ENCODE data around the gene CIB1.

CIB1 gene

DNA sequence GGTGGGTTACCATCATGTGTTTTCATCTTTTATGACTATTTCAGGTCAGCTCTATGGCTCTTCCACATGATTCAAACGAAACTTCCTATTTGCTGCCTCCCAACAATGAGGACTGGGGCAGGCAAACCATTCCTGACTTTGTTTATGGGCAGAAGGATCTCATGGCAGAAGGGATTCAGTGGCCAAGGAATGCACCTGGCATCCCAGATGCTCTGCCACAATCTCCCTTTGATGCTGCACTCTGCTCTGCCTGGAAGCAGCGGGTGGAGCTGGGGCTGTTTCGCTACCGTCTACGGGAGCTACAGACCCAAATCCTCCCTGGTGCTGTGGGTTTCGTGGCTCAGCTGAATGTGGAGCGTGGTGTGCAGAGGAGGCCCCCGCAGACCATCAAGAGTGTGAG, 7.1 kb upstream of the CIB1 start:
- DNase-seq (ENCODE audit: low spot score), result no peak

DNA sequence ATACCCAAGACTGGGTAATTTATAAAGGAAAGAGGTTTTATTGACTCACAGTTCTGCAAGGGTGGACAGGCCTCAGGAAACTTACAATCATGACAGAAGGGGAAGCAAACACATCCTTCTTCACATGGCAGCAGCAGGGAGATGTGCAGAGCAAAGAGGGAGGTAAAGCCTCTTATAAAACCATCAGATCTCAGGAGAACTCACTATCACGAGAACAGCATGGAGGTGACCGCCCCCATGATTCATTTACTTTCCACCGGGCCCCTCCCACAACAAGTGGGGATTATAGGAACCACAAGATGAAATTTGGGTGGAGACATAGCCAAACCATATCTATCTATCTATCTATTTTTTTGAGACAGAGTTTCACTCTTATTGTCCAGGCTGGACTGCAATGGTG, 5.6 kb upstream of the CIB1 start:
- no peak for DNase-seq (ENCODE audit: low spot score)

DNA sequence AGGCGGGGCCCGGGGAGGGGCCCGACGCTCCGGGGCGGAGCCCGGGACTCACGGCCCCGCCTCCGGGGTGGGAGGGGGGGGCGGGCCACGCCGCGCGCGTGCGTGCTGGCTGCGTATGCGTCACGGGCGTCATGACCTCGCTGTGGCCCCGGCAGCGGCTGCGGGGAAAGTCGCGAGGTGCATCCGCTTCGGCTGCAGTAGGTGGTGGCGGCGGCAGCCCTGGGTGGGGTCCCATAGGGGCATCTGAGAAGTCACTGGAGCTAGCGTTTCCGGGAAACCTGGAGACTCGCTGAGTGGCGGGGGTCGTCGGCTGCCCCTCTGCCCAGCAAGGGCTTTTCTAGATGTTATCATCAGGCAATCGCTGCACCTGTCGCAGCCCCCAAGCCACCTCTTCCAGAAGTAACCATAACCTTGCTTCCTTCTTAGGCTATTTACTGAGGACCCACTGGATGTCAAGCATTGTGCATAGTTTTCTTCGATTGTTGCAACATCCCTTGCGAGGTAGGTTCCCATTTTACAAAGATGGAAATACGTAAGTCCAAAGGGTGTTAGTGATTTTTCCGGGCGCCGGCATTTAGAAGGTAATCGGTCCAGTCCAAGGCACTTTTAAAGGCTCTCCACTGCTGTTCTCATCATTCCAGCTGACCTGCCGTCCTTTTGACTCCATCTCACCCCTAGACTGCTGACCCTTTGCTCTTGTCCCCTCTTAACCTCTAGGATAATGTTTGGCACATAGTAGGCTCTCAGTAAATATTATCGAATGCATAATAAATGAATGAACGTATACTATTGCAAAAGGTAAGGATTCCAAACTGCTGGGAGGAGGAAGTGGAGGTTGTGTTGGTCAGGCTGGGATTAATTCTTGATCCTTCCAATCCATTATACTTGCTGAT, 601 bp upstream of the CIB1 start, which contains the start of gene GDPGP1:
Gene GDPGP1 (plus strand): TSS at position 114 of the 893 bp plus-strand sequence. CDS start 6,700 bp downstream, outside the sequence.
- DNase-seq (ENCODE audit: low spot score), result no peak

DNA sequence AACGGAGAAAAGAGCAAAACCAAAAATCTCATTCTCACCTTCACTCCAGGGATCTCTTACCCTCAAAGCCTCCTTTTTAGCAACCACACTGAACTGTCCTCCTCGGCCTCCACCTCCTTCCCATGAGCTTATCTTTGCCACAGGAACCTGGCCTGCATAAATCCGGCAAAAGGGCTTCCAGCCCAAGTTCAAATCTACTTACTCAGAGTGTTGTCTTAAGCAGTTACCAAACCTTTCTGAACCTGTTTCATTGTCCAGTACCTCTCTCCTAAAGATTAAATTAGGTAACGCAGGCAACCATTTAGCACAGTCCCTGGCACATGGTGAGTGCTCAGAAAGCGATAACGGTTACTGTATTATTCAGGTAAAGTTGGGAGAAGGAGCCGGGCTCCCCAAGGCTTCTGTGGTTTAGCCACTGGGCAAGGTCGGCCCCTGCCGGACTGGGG, 777 bp downstream of the CIB1 start:
- no peak for DNase-seq (ENCODE audit: low spot score)

DNA sequence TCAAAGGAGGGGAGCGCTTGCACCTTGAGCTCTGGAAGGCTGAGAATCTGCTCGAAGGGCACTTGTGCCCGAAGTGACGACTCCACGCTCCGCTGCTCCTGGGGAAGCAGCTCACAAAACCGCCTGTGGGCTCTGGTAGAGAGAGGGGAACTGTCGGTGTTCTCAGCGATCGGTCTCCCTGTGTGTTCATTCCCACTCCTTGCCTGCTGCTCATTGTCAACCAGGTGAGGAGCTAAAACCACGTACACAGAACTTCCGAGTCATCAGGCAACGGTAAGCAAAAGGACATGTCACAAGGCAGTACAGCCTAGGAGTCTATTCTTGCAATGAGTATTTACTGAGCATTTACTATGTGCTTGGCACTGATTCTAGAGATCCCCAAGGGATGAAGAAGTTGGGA, 1.5 kb downstream of the CIB1 start:
- DNase-seq (ENCODE audit: low spot score), result no peak

DNA sequence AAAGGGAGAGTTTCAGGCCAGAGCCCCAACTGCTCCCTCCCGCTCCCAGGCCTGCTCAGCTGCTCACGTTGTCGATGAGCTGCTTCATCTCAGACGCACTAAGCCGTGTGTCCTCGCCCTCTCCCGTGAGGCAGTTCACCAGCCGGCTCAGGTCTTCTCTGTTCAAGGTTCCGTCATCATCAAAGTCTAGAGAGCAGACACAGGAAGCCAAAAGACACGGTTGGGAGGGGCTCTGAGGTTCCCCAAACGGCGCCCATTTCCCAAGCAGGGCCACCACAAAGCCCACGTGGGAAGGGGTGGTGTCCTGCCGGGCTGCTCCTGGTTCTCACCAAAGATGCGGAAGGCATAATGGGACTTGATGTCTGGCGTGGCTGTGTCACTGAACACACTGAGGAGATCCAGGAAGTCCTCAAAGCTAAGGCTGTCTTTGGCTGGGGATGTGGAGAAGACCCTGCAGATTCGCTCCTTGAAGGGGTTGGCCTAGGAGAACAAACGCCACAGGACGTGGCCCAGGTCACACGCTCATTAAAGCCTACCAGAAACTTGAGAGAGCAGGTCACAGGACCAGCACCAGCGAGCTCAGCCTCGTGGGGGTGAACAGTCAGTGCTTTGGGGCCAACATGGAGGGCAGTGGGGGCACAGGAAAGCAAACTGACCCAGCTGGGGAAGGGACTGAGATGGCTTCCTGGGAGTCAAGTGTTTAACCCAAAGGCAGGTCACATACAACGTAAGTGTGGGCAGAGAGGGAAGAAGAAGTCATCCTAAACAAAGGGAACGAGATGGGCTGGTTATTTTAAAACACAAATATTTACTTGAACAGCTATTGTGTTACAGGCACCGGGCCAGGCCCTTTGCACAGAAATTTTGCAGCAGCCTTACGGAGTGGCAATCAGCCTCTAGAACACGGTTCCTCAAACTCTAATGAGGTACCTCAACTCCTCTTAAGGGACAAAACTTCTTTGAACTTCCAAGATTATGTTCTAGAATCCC, 2.4 kb downstream of the CIB1 start:
- no peak for DNase-seq (ENCODE audit: low spot score)

DNA sequence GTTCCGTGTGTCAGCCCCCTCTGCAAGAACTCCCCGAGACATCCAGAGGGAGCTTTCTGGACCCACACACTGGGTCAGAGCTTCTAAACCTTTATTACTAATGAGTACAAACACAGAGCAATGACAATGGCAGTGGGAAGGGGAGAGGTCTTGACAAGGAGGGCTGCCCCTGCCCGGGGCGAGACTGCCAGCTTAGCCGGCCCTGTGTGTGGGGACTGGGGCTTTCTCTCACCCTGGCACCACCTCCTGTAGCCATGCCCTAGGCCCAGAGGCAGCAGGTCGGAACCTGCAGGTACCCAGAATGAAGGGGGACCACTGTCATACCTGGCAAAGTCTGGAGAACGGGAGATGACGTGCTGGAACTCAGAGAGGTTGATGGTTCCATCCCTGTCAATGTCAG, 3.1 kb downstream of the CIB1 start:
- no peak for DNase-seq (ENCODE audit: low spot score)

DNA sequence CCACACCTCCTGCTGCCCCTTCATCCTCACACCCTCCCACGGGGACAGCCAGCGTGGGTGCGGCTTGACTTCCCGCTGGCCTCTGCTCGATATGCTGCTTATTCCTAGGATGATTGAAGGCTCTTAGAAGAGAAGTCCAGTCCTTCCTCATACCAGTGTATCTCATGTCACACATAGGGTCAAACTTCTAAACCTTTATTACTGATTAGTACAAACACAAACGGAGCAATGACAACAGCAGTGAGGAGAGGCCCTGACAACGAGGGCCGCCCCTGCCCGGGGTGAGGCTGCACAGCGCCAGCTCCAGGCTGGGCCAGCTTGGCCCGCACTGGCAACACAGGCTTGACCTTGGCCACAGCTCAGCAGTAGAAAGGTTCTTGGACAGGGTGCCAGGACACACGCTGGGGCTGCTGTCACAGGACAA, 3.7 kb downstream of the CIB1 start:
- DNase-seq (ENCODE audit: low spot score), result no peak

DNA sequence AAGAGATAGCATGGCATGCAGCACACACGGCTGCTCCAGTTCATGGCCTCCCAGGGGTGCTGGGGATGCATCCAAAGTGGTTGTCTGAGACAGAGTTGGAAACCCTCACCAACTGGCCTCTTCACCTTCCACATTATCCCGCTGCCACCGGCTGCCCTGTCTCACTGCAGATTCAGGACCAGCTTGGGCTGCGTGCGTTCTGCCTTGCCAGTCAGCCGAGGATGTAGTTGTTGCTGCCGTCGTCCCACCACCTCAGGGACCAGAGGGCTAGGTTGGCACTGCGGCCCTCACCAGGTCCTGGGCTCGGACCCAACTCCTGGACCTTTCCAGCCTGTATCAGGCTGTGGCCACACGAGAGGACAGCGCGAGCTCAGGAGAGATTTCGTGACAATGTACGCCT, 4.8 kb downstream of the CIB1 start:
- no peak for DNase-seq (ENCODE audit: low spot score)

DNA sequence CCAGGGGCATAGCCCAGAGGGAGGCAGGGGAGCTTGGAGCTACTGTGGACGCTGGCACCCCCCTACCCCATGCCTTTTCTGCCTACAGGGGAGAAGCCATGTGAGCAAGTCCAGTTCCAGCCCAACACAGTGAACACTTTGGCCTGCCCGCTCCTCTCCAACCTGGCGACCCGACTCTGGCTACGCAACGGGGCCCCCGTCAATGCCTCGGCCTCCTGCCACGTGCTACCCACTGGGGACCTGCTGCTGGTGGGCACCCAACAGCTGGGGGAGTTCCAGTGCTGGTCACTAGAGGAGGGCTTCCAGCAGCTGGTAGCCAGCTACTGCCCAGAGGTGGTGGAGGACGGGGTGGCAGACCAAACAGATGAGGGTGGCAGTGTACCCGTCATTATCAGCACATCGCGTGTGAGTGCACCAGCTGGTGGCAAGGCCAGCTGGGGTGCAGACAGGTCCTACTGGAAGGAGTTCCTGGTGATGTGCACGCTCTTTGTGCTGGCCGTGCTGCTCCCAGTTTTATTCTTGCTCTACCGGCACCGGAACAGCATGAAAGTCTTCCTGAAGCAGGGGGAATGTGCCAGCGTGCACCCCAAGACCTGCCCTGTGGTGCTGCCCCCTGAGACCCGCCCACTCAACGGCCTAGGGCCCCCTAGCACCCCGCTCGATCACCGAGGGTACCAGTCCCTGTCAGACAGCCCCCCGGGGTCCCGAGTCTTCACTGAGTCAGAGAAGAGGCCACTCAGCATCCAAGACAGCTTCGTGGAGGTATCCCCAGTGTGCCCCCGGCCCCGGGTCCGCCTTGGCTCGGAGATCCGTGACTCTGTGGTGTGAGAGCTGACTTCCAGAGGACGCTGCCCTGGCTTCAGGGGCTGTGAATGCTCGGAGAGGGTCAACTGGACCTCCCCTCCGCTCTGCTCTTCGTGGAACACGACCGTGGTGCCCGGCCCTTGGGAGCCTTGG, 5.6 kb downstream of the CIB1 start:
- DNase-seq (ENCODE audit: low spot score), result no peak

DNA sequence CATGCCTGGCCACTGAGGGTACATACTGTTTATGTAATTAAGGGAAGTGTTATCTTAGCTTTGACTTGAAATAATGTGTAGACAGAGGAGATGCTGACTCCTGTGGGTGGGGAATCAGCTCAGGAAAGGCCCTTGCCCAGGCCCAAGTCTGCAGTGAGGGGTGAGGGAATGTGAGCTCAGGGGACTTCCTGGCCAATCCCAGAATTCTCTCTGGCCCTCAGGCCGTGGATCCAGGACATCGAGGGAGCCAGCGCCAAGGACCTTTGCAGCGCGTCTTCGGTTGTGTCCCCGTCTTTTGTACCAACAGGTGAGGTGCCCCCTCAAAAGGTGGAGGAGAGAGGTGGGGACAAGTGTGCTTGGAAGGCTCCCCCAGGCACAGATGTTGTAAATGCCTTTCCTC, 6.4 kb downstream of the CIB1 start:
- DNase-seq (ENCODE audit: low spot score), result no peak

DNA sequence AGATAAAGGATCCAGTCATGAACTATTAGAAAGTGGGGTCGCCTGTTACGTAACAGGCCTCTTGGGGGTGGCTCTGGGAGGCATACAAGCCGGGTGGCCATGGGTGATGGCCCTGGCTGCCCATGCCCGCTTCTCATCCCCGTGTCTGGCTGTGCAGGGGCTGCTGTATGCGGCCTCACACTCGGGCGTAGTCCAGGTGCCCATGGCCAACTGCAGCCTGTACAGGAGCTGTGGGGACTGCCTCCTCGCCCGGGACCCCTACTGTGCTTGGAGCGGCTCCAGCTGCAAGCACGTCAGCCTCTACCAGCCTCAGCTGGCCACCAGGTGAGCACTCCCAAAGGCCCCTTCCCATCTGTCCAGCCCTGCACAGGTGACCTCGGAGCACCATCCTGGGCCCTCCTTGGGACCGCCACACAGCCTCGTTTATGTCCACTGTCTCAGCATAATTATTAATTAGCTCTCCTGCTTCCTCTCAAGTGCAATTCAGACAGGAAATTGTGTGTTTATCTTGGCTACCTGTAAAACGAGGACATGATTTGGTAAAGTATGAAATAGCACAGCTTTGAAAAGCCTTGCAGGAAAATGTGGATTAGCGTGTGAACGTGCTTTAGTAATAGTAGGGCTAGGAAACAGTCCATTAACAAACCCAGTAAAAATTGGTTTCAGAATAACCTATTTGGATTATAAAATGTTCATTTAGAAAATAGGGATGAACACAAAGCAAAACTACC, 8.1 kb downstream of the CIB1 start:
- DNase-seq (ENCODE audit: low spot score), result no peak

DNA sequence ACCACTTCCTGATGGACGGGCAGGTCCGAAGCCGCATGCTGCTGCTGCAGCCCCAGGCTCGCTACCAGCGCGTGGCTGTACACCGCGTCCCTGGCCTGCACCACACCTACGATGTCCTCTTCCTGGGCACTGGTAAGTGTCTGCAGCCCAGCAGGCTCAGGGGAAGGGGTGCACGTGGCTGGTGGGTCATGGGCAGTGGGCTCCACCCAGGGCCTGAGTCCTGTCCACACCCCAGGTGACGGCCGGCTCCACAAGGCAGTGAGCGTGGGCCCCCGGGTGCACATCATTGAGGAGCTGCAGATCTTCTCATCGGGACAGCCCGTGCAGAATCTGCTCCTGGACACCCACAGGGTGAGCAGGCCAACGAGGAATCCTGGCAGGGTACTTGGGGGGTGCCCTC, 8.7 kb downstream of the CIB1 start:
- no peak for DNase-seq (ENCODE audit: low spot score)

DNA sequence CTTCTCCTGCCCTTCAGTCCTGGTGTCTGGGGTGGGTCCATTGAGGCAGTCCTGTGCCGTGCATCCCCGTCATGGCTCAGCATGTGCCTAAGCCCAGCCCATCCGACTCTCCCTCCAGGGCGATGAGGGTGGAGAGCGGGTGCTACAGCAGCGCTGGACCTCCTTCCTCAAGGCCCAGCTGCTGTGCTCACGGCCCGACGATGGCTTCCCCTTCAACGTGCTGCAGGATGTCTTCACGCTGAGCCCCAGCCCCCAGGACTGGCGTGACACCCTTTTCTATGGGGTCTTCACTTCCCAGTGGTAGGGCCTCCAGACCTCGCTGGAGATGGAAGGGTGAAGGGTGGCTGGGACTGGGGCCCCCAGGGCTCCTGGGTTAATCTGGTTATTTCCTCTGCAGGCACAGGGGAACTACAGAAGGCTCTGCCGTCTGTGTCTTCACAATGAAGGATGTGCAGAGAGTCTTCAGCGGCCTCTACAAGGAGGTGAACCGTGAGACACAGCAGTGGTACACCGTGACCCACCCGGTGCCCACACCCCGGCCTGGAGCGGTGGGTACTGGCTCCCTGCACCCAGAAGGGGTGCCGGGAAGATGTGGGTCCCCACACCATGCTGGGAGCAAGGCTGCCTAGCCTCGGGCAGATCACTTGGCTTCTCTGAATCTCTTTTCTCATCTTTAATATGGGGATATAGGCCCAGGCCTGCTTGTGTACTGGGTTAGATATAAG, 10.1 kb downstream of the CIB1 start:
- DNase-seq (ENCODE audit: low spot score), result no peak

DNA sequence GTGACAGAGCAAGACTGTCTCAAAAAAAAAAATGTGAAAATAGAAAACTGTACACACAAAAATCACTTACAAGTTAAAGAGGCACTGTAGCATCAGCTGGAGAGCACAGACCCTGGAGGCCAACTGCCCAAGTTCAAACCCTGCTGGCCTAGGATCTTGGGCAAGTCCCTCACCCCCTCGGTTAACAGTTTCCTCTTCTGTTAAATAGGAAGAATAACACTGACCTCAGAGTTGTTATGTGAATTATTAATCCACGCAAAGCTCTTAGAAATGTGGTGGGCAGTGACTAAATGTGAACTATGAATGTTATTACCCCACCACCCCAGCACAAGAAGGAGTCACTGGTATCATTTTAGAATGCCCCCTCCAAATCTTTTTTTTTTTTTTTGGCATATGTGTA, 11.2 kb downstream of the CIB1 start:
- DNase-seq (ENCODE audit: low spot score), result no peak

DNA sequence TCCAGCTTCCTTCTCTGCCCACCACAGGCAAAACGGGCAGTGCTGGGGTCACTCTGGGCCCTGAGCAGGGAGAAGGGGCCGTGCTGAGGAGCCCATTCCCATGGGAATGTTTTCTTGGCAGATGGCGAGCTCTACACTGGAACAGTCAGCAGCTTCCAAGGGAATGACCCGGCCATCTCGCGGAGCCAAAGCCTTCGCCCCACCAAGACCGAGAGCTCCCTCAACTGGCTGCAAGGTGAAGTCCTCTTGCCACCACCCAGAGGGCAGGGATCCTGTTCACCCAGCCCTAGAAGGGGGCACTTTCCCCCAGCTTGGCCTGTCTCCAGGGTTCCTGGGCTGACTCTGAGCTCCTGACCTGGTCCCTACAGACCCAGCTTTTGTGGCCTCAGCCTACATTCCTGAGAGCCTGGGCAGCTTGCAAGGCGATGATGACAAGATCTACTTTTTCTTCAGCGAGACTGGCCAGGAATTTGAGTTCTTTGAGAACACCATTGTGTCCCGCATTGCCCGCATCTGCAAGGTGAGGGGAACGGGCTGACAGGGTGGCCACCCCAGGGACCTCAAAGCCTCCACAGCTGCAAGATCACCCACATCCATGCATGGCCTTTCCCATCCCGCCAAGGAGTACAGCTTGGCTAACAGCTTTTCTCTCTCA, 12.4 kb downstream of the CIB1 start:
- peak; percentile 89 for DNase-seq (ENCODE audit: low spot score)

DNA sequence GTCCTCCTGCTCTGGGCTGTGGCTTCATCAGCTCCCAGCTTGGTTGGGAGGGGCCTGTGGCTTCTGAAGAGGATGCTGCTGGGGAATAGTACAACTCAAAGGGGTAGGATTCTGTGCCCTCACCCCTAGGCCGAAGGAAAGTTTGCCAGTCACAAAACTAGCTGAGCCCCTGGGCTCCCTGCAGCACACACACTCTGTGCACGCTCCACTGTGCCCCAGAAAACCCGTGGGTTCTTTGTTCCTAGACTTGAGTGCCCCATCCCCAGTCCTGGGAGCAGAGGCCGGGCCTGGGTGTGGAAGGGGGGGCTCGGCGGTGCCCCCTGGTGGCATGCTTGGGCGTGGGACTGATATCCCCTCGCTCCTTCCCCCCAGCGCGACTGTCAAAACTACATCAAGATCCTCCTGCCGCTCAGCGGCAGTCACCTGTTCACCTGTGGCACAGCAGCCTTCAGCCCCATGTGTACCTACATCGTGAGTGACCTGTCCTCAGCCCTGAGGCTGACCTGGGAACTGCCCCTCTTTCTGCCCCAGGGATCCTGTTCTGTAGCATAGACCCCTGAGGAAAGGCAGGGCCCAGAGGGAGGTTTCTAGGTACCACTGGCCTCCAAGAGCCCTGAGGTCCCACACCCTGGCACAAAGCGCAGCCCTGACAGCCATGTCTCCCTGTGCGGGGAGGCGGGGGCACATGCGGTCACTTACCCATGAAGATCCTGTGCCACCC, 14.2 kb downstream of the CIB1 start:
- DNase-seq (ENCODE audit: low spot score), result peak; percentile 90

DNA sequence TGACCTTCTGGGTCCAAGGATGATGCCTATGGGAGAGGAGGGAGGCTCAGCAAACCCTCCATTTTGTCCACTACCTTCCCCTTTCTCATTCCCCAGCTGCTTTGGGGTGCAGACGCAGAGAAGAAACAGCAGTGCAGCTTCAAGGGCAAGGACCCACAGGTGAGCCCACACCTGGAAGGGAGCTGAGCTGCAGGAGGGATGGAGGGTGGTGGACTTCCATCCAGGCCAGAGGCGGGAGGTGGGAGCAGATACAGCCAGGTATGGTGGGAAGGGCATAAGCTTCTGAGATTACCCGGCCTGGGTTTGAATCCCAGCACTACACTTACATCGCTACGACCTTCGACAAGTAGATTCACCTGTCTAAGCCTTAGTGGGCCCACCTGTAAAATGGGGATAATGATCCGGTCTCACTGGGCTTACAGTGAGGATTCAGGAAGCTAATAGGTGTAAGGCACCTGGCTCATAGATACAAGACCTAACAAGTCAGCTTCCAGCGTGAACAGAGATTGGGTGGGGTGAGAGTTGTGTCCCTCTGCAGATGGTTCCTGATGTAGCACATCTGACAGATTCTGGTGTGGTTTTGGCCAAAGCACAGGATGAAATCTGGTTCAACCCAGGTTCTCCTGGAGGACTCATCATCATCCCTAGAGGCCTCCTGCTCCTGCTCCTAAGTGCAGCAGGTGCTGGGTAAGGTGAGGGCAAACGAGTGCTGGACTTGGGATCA, 15.9 kb downstream of the CIB1 start:
- no peak for DNase-seq (ENCODE audit: low spot score)

Data from iPS-NIHi11 (cell line).